Brain microvascular endothelial cell (primary cell): ENCODE measurements around the gene SIGLECL1.

Experiments used
- DNase-seq: peaks from one replicate; pipeline ENCODE4 v3.0.0-alpha.2; 2020
- H3K27ac ChIP-seq: fragments of 250-450 bp; sonication (Bioruptor Pico); 2 replicates; pipeline ENCODE4 v1.5.1; 2020; ENCODE audit warnings: mild to moderate bottlenecking, moderate library complexity
- H3K27me3 ChIP-seq: fragments of 250-450 bp; sonication (Bioruptor Pico); replicated peaks from 2 replicates; pipeline ENCODE4 v1.5.1; 2020; ENCODE audit warnings: mild to moderate bottlenecking
- H3K36me3 ChIP-seq: fragments of 250-450 bp; sonication (Bioruptor Pico); replicated peaks from 2 replicates; pipeline ENCODE4 v1.5.1; 2020; ENCODE audit warnings: mild to moderate bottlenecking
- H3K4me3 ChIP-seq: 2 replicates; pipeline ENCODE4 v1.5.1; 2011; ENCODE audit warnings: low read depth, mild to moderate bottlenecking, control low read depth, low read length, moderate library complexity
- in situ Hi-C: cut with HindIII; loops from 2 replicates; pipeline ENCODE4 v1.10.0; 2017; ENCODE audit warnings: low sequenced_read_pairs, low pct_ligation_motif_present
- TF ChIP-seq, protein P1 (sequence below): IDR thresholded peaks from 2 replicates; pipeline ENCODE4 v1.5.1; 2011; ENCODE audit warnings: low read depth, mild to moderate bottlenecking, moderate library complexity, low read length, control low read depth, inconsistent platforms; ENCODE audit errors: missing control alignments

Gene SIGLECL1

DNA sequence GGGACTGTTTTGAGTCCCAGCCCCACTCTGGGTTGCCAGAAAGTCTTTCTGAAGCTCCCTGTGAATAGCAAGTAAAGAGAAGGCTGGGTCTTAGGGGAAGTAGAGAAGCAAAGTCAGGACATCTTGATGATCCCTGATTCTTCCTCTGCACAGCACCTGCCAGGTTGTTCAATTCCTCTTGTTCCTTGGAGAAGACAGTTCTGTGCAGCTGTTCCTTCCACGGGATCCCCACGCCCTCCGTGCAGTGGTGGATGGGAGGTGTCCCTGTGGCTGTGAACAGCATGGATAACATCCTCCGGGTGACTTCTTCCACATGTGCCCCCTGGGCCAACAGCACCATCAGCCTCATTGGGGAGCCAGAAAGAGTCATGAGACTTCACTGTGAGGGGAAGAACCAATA, 31.5 kb downstream of the SIGLECL1 start:
- H3K27me3 ChIP-seq, result no peaks in the 10 kb centered on the region
- TF ChIP-seq, protein P1, sequence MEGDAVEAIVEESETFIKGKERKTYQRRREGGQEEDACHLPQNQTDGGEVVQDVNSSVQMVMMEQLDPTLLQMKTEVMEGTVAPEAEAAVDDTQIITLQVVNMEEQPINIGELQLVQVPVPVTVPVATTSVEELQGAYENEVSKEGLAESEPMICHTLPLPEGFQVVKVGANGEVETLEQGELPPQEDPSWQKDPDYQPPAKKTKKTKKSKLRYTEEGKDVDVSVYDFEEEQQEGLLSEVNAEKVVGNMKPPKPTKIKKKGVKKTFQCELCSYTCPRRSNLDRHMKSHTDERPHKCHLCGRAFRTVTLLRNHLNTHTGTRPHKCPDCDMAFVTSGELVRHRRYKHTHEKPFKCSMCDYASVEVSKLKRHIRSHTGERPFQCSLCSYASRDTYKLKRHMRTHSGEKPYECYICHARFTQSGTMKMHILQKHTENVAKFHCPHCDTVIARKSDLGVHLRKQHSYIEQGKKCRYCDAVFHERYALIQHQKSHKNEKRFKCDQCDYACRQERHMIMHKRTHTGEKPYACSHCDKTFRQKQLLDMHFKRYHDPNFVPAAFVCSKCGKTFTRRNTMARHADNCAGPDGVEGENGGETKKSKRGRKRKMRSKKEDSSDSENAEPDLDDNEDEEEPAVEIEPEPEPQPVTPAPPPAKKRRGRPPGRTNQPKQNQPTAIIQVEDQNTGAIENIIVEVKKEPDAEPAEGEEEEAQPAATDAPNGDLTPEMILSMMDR, result no peak
- no peak for DNase-seq
- no peak overlapping the region for H3K4me3 ChIP-seq
- in situ Hi-C loops, result no loop called here
- no peaks in the 10 kb centered on the region for H3K36me3 ChIP-seq
- no peak overlapping the region for H3K27ac ChIP-seq

DNA sequence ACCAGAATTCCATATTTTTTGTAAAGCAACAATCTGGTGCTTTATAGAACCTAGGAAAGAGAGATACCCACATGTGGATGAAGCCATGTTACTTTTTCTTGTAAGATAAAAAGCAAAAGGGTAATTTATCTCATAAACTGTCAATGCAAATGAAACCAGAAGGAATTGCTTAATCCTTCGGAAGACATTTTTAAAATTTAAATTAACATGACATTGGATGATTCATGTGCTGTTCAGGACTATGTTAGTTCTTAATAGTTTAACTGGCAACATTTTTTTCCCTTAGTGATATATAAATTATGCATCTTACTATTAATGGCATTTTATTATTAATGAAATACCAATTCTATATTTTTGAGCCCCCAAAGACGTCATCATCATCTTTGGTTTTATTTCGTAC, 34.8 kb downstream of the SIGLECL1 start:
- in situ Hi-C loops, result no loop called here
- no peak overlapping the region for H3K27ac ChIP-seq
- no peaks in the 10 kb centered on the region for H3K27me3 ChIP-seq
- no peak for DNase-seq
- no peak overlapping the region for H3K4me3 ChIP-seq
- H3K36me3 ChIP-seq, result no peaks in the 10 kb centered on the region
- TF ChIP-seq, protein P1, result no peak

DNA sequence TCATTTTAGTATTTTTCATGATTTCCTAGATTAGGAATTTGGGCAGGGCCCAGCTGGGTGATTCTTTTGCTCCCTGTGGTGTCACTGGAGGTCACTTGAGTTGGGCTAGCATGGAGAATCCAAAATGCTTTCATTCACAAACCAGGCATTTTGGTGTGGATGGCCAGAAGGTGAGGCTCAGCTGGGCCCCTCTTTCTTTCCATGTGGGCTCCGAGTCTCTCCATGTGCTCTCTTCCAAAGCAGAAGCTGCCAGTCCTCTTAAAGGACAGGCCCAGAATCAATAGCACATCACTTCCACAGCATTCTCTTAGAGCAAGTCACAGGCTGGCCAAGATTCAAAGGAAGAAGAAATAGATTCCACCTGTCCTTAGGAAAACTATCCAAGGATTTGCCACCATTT, 38.8 kb downstream of the SIGLECL1 start:
- H3K27ac ChIP-seq, result no peak overlapping the region
- no peak overlapping the region for H3K4me3 ChIP-seq
- in situ Hi-C loops, result no loop called here
- no peaks in the 10 kb centered on the region for H3K36me3 ChIP-seq
- no peaks in the 10 kb centered on the region for H3K27me3 ChIP-seq
- TF ChIP-seq, protein P1, result no peak
- no peak for DNase-seq

DNA sequence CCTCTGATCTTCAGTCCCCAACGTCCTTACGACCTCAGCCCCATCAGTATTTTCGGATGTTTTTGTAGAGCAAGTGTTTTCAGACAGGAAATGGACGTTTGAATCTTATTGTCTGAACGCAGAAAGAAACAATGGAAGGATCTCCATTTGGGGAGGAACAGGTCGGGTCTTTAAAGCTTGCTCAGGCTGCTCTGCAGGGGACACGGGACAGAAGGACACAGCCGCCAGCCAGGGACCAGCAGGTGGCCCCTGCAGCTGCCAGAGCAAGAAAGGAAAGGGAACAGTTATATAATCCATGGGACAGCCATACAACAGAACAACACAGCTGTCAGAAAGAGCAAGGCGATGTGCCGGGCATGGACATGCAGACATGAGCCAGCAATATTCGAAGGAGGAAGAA, 42.1 kb downstream of the SIGLECL1 start:
- Histone ChIP-seq H3K27ac (no peak overlapping the region), H3K4me3 (no peak overlapping the region), H3K36me3 (no peaks in the 10 kb centered on the region), H3K27me3 (no peaks in the 10 kb centered on the region)
- DNase-seq, result no peak
- in situ Hi-C loops, result no loop called here
- TF ChIP-seq, protein P1, result no peak

DNA sequence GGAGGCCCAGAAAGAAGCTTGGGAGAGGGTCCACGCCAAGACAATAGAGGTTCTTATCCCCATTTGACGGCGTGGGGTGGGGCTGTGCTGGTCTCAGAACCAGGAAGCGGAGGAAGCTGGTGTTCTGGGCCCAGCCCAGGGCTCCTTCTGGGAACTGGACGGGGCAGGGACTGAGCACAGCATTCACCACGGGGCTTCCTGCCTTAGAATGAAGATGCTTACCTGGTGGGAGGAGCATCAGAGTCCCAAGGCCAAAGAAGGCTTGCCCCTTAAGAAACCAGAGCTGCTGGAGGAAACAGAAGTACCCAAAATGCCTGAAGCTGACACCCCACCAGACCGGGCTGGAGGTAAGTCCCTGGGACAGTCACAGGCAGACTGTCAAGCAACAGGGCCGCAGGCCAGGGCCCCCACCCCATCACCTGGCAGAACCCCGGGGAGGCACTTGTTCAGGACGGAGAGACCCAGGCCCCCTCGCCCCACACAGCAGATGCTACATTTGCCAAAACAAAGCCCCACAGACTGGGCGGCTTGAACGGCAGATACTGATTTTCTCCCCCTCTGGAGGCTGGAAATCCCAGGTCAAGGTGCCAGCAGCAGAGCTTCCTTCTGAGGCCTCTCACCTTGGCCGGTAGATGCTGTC, 42.8 kb downstream of the SIGLECL1 start:
- no peaks in the 10 kb centered on the region for H3K27me3 ChIP-seq
- no peak overlapping the region for H3K27ac ChIP-seq
- no peaks in the 10 kb centered on the region for H3K36me3 ChIP-seq
- no peak overlapping the region for H3K4me3 ChIP-seq
- TF ChIP-seq, protein P1, result no peak
- no peak for DNase-seq
- in situ Hi-C loops, result no loop called here

DNA sequence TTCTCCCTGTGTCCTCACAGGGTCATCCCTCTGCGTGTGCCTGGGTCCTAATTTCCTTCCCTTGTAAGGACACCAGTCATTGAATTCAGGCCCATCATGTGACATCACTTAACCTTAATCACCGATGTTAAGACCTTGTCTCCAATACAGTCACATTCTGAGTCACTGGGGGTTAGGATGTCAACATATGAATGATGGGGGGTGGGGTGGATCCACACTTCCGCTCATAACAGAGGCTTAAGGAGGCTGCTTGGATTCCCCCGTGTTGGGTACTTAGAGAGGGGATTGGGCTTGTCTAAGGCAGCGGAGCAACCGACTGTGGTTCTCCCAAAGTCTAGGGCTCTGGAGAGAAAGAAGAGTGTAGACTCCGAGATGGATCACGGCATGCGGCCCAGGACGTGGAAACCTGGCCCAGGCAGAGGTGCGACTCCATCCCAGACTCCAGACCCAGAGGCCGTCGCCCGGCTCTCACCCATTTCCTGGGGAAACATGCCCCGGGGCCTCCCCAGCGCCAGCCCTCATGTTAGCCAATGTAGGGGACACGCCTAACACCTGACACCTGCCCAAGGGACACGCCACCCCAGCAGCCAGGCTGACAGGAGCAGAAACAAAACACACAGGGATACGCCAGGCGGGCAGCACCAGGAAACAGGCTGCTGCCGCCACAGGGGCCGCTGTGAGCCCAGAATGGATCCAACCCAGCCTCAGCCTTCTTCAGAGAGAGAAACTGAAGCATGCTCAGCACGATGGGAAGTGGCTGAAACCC, 43.5 kb downstream of the SIGLECL1 start:
- H3K36me3 ChIP-seq, result no peaks in the 10 kb centered on the region
- H3K27me3 ChIP-seq, result no peaks in the 10 kb centered on the region
- TF ChIP-seq, protein P1, result no peak
- in situ Hi-C loops, result no loop called here
- no peak for DNase-seq
- H3K4me3 ChIP-seq, result no peak overlapping the region
- H3K27ac ChIP-seq, result no peak overlapping the region
